ENCODE data around the gene SSTR5.

The SSTR5 gene

DNA sequence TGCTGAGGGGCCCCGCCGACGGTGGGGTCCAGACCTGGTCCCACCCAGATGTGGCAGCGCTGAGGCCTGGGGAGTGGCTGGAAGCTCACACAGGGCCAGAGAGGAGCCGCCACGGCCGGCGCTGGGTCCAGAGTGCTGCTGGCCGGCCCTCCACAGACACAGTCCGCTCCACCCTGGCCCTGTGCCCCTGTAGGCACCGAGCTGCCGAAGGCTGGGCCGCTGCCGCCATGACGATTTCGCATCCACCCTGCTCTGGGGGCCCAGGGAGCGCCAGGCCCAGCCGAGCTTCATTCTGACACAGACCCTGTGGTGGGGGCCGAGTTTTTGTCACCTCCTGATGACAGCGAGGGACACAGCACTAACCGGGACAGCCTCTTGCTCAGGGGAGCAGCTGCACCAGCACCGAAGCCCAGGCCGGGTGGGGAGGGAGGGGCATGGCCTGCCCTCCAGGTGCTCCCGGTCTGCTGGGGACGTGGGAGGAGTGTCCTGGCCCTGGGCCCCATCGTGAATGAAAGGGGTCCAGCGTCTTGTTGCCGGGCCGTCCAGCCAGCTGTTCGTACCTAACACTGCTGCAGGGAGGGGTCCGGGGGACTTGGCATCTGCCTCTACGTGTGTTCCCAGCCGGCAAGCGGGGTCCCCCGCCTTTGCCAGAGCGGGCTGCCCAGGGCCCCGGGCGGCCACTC, 27.1 kb upstream of the SSTR5 start:
- H3K4me3 ChIP-seq (ENCODE audit: low read depth, low read length): no peak overlapping the region
- no peak for DNase-seq (ENCODE audit: low read depth)
- TF ChIP-seq, protein P1, sequence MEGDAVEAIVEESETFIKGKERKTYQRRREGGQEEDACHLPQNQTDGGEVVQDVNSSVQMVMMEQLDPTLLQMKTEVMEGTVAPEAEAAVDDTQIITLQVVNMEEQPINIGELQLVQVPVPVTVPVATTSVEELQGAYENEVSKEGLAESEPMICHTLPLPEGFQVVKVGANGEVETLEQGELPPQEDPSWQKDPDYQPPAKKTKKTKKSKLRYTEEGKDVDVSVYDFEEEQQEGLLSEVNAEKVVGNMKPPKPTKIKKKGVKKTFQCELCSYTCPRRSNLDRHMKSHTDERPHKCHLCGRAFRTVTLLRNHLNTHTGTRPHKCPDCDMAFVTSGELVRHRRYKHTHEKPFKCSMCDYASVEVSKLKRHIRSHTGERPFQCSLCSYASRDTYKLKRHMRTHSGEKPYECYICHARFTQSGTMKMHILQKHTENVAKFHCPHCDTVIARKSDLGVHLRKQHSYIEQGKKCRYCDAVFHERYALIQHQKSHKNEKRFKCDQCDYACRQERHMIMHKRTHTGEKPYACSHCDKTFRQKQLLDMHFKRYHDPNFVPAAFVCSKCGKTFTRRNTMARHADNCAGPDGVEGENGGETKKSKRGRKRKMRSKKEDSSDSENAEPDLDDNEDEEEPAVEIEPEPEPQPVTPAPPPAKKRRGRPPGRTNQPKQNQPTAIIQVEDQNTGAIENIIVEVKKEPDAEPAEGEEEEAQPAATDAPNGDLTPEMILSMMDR (IDR thresholded peaks at IDR 0.05; ENCODE audit: insufficient read depth, low read depth, low read length, missing control alignments): no peak

DNA sequence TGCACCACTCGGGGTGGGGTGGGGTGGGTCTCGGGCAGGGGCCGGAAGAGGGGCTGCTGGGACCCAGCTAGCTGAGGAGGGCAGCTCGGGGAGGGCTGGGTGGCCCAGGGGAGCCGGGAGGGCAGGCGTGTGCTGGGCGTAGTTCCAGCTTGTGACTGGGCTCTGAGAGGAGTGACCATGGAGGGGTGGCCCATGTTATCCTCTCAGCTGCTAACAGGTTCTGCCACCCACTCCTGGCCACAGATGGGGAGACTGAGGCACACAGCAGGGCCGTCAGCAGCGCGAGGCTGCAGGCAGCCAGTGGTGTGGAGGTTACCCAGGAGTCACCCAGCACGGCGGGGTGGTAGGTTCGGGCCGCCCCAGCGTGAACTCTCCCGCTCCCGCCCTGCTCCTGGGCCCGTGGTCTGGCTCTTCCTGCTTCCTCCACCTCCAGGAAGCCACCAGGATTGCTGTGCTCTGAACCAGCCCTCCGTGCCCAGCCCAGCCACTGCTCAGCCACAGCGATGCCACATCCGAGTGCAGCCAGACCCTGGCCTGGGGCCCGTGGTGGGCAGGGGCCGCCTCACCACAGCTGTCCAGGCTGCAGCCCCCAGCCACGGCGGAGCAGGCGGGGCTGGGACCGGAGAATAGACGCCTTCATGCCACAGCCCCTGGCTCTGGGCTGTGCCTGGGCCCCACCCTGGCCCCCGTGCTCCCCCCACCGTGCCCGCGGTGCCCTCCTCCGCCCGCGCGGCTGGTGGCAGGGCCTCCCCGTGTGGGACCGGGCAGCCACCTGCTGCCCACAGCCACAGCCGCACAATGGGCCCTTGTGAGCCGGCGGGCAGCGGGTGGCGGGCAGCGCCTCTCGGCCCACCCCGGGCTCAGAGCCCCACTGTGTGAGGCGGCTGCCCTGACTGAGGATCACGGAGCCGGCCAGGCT, 26.3 kb upstream of the SSTR5 start:
- TF ChIP-seq, protein P1 (IDR thresholded peaks at IDR 0.05; ENCODE audit: insufficient read depth, low read depth, low read length, missing control alignments): no peak
- H3K4me3 ChIP-seq (ENCODE audit: low read depth, low read length): no peak overlapping the region
- no peak for DNase-seq (ENCODE audit: low read depth)

- DNase-seq (ENCODE audit: low read depth): no peak
- H3K4me3 ChIP-seq (ENCODE audit: low read depth, low read length): no peak overlapping the region
- TF ChIP-seq, protein P1 (IDR thresholded peaks at IDR 0.05; ENCODE audit: insufficient read depth, low read depth, low read length, missing control alignments): no peak
Observed at GRCh38 chr16:1047123-1047522, 25.4 kb upstream of the SSTR5 start.

- TF ChIP-seq, protein P1 (IDR thresholded peaks at IDR 0.05; ENCODE audit: insufficient read depth, low read depth, low read length, missing control alignments): no peak
- no peak overlapping the region for H3K4me3 ChIP-seq (ENCODE audit: low read depth, low read length)
- no peak for DNase-seq (ENCODE audit: low read depth)
Observed at GRCh38 chr16:1047801-1048200, 24.7 kb upstream of the SSTR5 start.

- no peak overlapping the region for H3K4me3 ChIP-seq (ENCODE audit: low read depth, low read length)
- TF ChIP-seq, protein P1 (IDR thresholded peaks at IDR 0.05; ENCODE audit: insufficient read depth, low read depth, low read length, missing control alignments): no peak
- no peak for DNase-seq (ENCODE audit: low read depth)
Observed at GRCh38 chr16:1048442-1049112, 24.0 kb upstream of the SSTR5 start.

DNA sequence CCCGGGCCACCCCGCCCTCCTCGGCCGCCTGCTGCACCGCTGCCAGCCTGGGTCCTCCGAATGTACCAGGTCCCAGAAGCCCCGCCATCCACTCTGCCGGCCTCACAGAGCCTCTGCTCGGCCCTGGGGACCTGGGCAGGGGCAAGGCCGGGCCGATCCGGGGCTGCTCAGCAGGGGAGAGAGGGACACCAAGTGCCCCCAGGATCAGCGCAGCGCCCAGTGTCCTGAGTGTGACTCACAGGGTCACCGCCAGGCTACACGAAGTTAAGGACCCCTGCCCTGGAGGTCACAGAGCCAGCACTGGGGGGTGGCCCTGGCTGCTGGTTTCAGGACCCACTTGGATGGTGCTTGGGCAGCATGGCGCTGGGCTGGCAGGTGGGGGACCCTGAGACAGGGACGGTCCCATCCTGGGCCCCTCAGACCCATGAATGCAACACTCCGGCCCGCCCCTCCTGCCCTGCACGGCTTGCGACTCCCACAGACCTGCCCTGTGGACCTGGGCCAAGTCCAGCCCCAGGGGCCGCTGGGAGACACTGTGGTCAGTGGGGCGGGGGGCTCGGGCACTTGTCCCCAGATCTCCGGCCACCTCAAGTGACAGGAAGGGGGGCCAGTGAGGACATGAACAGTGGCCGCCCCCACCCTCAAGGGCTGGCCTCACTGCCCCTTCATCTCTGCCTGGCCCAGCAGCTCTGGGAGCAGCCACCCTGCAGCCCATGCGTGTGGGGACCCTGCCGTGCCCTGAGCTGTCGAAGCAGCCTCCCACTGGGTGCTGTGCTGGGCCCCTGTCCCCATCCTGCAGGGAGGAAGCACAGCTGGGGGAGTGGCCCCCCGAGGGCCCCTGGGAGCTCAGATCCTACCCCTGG, 23.2 kb upstream of the SSTR5 start:
- no peak for DNase-seq (ENCODE audit: low read depth)
- TF ChIP-seq, protein P1 (IDR thresholded peaks at IDR 0.05; ENCODE audit: insufficient read depth, low read depth, low read length, missing control alignments): no peak
- H3K4me3 ChIP-seq (ENCODE audit: low read depth, low read length): no peak overlapping the region

All from GM12865 (cell line).